Smooth muscle cell (in vitro differentiated cells): ENCODE measurements around the gene ELMO3. TPM values are rescaled to one million over a fixed set of nuclear protein-coding genes. Genes with fewer than 3 reads are reported as not detected.
A peak's percentile ranks its signal among the peaks of the same experiment; 100 is the strongest.

Source experiments
- DNase-seq: peaks from one replicate; lab custom pipeline; 2025; ENCODE audit not compliant: unreplicated experiment; lab: John Stamatoyannopoulos, UW
- H2AFZ ChIP-seq: fragments of 200-600 bp; sonication (generic); 2 replicates; pipeline ENCODE4 v1.6.0; 2016; ENCODE audit warnings: antibody characterized with exemption, low read depth, mild to moderate bottlenecking
- H3F3A ChIP-seq: fragments of 200-600 bp; sonication (generic); 2 replicates; pipeline ENCODE4 v1.6.0; 2017; ENCODE audit warnings: antibody characterized with exemption, low read depth
- H3K27ac ChIP-seq: fragments of 200-600 bp; sonication (generic); 2 replicates; pipeline ENCODE4 v1.5.1; 2016; ENCODE audit warnings: low read depth, mild to moderate bottlenecking
- H3K27me3 ChIP-seq: fragments of 200-600 bp; sonication (generic); 2 replicates; pipeline ENCODE4 v1.6.1; 2016; ENCODE audit warnings: low read depth, mild to moderate bottlenecking
- H3K36me3 ChIP-seq: fragments of 200-600 bp; sonication (generic); 2 replicates; pipeline ENCODE4 v1.5.1; 2016; ENCODE audit warnings: low read depth
- H3K4me1 ChIP-seq: fragments of 200-600 bp; sonication (generic); 2 replicates; pipeline ENCODE4 v1.5.1; 2016; ENCODE audit warnings: low read depth
- H3K4me2 ChIP-seq: fragments of 200-600 bp; sonication (generic); 2 replicates; pipeline ENCODE4 v1.6.0; 2016; ENCODE audit warnings: mild to moderate bottlenecking
- H3K4me3 ChIP-seq: fragments of 200-600 bp; sonication (generic); 2 replicates; pipeline ENCODE4 v1.5.1; 2016; ENCODE audit warnings: mild to moderate bottlenecking
- H3K79me2 ChIP-seq: fragments of 200-600 bp; sonication (generic); 2 replicates; pipeline ENCODE4 v1.6.0; 2016; ENCODE audit warnings: low read depth, mild to moderate bottlenecking
- H3K9ac ChIP-seq: fragments of 200-600 bp; sonication (generic); 2 replicates; pipeline ENCODE4 v1.6.0; 2016; ENCODE audit warnings: low read depth
- H3K9me3 ChIP-seq: fragments of 200-600 bp; sonication (generic); replicated peaks from 2 replicates; pipeline ENCODE4 v1.5.1; 2016; ENCODE audit warnings: low read depth
- H4K20me1 ChIP-seq: fragments of 200-600 bp; sonication (generic); 2 replicates; pipeline ENCODE4 v1.6.0; 2016; ENCODE audit warnings: low read depth
- WGBS: methylation state at CpG from one replicate; pipeline ENCODE4 v1.1.7; 2016; ENCODE audit warnings: low lambda C conversion rate; 5-methylcytosine and 5-hydroxymethylcytosine counted together
- polyA plus RNA-seq: library from polyadenylated mRNA; unstranded; fragments of >200 nt; fragmentation: Nextera tagmentation; extraction: Ambion mirVana; gene quantifications from 2 replicates; pipeline ENCODE4 v1.2.1, GENCODE V29; 2016
- total RNA-seq: library from RNA; depleted of rRNA; stranded (reverse); fragments of >200 nt; gene quantifications from 2 replicates; pipeline ENCODE4 v1.2.3, GENCODE V29; 2014
- TF ChIP-seq, protein P1 (sequence below): fragments of 200-600 bp; sonication (generic); IDR thresholded peaks from 2 replicates; pipeline ENCODE4 v1.5.1; 2017; ENCODE audit warnings: borderline replicate concordance, mild to moderate bottlenecking, antibody characterized with exemption; ENCODE audit not compliant: insufficient read depth, poor library complexity, severe bottlenecking

The ELMO3 gene
- total and polyA plus RNA-seq, 2 experiments from 2014 or later: 2.2 to 6.7 TPM

DNA sequence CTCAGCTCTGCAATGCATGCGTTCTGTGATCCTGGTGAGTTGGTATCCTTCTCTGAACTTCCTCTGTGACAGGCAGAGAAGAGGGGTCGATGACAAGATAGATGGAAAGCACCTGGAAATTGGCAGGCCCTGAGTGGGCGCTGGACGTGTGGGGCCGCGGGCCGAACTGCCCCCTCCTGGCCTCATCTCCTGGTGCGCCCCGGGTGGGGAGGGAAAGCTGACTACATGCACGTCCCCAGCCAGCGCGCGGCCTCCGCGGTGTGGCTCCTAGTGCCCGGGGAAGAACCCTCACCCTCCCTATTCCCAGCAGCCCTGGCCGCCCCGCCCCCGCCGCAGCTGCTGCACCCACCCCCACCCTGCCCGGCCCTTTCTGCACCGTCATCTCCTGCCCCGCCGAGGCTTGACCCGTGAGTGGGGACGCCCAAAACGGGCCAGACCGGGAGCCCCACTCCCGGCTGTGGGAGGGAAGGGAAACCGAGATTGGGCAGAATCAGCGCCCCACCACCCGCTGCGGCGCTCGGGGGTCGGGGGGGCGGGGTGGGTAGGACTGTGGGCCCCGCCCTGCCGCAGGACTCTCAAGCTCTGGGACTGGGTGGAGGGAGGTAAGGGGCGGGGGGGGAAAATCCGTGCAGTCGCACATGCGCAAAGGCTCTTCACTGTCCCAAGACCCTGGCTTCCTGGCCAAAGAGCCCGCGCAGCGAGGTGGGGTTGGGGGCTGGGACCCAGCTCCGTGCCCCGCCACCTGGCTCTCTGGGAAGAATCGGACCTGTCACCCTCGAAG lies 28.6 kb upstream of the ELMO3 start, which contains the start of gene NOL3:
TSS of gene NOL3 (plus strand) at position 371 of the 781 bp plus-strand sequence.
- peak; percentile 93 for DNase-seq
- H3K36me3 ChIP-seq: no peaks in the 10 kb centered on the region
- peaks cover 22% of the 10 kb centered on the region for H3K27me3 ChIP-seq
- peak within 1 kb of the TSS; percentile 83 for H3K9ac ChIP-seq
- peak within 1 kb of the TSS; percentile 55 for H3K4me3 ChIP-seq
- WGBS: under 1% methylated on average over 29 of the region's 50 CpGs
- peak within 1 kb of the TSS; percentile 72 for H3K27ac ChIP-seq
- H3K79me2 ChIP-seq: no peaks in the 10 kb centered on the region
- no peaks in the 10 kb centered on the region for H3K9me3 ChIP-seq
- H2AFZ ChIP-seq: peak within 1 kb of the TSS; percentile 20
- H3K4me1 ChIP-seq: peaks cover 24% of the 10 kb centered on the region
- peaks cover 7% of the 10 kb centered on the region for H3F3A ChIP-seq
- H3K4me2 ChIP-seq: peak within 1 kb of the TSS; percentile 87
- H4K20me1 ChIP-seq: peaks cover 9% of the 10 kb centered on the region
- TF ChIP-seq, protein P1, sequence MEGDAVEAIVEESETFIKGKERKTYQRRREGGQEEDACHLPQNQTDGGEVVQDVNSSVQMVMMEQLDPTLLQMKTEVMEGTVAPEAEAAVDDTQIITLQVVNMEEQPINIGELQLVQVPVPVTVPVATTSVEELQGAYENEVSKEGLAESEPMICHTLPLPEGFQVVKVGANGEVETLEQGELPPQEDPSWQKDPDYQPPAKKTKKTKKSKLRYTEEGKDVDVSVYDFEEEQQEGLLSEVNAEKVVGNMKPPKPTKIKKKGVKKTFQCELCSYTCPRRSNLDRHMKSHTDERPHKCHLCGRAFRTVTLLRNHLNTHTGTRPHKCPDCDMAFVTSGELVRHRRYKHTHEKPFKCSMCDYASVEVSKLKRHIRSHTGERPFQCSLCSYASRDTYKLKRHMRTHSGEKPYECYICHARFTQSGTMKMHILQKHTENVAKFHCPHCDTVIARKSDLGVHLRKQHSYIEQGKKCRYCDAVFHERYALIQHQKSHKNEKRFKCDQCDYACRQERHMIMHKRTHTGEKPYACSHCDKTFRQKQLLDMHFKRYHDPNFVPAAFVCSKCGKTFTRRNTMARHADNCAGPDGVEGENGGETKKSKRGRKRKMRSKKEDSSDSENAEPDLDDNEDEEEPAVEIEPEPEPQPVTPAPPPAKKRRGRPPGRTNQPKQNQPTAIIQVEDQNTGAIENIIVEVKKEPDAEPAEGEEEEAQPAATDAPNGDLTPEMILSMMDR: no peak

DNA sequence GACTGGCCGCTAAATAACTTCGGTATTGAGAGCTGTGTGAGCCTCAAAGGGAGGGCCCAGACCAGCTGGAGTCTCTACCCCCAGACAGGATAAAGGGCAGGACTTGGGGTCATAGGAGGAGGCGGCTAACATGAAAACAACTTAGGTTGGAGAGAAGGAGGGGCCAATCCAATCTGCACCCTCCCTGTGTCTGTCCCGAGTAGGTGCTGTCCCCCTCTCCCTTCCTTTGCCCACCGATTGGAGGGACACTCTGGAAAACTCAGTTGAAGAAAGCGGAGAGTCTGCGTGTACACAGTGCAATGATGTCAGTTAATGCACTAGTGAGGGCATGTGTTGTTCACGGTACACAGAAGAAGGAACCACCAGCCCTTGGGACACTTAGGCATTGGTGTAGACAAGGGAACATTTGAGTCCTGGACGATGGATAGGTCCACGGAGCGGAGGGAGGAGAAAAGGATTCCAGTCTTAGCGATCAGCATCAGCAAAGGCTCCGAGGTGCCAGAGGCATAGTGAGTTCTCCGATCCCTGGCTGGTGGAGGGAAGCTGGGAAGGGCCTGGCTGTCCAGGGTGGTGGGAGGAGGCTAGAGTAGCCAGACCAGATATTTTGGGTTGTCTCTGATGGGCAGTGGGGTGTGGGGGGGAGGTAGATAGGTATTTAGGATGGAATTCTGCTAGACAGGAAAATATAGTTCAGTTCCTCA lies 27.8 kb upstream of the ELMO3 start:
- Histone ChIP-seq H3F3A (peaks cover 7% of the 10 kb centered on the region), H3K79me2 (no peaks in the 10 kb centered on the region), H2AFZ (peak overlapping the region; percentile 20), H3K36me3 (no peaks in the 10 kb centered on the region), H3K9ac (peak overlapping the region; percentile 83), H3K27me3 (peaks cover 15% of the 10 kb centered on the region), H3K4me3 (peak overlapping the region; percentile 55), H3K4me2 (peak overlapping the region; percentile 87), H3K27ac (peak overlapping the region; percentile 72), H4K20me1 (peaks cover 9% of the 10 kb centered on the region), H3K9me3 (no peaks in the 10 kb centered on the region), H3K4me1 (peaks cover 24% of the 10 kb centered on the region)
- 32% methylated on average over 14 of the region's 14 CpGs for WGBS
- TF ChIP-seq, protein P1: no peak
- no peak for DNase-seq

DNA sequence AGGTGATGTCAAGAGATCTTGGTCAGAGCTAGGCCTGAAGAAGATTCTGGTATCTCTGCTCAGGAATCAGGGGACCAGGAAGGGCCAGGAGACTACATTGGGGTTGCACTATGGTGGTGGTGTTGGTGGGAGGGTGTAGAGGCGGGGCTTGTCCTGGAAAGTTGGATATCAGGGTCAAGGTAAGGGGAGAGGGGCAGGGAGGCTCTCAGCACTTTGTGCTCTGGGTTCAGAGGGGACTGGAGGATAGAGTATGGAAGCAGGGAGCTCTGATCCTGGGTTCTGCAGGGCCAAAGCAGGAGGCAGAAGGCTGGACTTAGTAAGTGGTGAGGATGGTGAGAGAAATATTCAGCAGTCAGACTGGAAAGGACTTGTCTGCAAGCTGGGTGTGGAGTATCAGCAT lies 25.6 kb upstream of the ELMO3 start:
- Histone ChIP-seq H3K4me2 (peak overlapping the region; percentile 82), H2AFZ (no peak overlapping the region), H3K27me3 (no peaks in the 10 kb centered on the region), H4K20me1 (peaks cover 20% of the 10 kb centered on the region), H3K36me3 (no peaks in the 10 kb centered on the region), H3K4me3 (peak overlapping the region; percentile 47), H3F3A (peaks cover 7% of the 10 kb centered on the region), H3K9ac (no peak overlapping the region), H3K4me1 (peaks cover 24% of the 10 kb centered on the region), H3K9me3 (no peaks in the 10 kb centered on the region), H3K79me2 (no peaks in the 10 kb centered on the region), H3K27ac (peak overlapping the region; percentile 10)
- 91% methylated on average over 1 of the region's 1 CpG for WGBS
- TF ChIP-seq, protein P1: no peak
- DNase-seq: no peak
